Measurements from ENCODE around the gene CEP68.
"Not testable (repeated sequence)": the region's sequence is repeated elsewhere in the genome, so short reads cannot be mapped to it uniquely, and the experiment has no call there.

CEP68 gene, protein sequence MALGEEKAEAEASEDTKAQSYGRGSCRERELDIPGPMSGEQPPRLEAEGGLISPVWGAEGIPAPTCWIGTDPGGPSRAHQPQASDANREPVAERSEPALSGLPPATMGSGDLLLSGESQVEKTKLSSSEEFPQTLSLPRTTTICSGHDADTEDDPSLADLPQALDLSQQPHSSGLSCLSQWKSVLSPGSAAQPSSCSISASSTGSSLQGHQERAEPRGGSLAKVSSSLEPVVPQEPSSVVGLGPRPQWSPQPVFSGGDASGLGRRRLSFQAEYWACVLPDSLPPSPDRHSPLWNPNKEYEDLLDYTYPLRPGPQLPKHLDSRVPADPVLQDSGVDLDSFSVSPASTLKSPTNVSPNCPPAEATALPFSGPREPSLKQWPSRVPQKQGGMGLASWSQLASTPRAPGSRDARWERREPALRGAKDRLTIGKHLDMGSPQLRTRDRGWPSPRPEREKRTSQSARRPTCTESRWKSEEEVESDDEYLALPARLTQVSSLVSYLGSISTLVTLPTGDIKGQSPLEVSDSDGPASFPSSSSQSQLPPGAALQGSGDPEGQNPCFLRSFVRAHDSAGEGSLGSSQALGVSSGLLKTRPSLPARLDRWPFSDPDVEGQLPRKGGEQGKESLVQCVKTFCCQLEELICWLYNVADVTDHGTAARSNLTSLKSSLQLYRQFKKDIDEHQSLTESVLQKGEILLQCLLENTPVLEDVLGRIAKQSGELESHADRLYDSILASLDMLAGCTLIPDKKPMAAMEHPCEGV

DNA sequence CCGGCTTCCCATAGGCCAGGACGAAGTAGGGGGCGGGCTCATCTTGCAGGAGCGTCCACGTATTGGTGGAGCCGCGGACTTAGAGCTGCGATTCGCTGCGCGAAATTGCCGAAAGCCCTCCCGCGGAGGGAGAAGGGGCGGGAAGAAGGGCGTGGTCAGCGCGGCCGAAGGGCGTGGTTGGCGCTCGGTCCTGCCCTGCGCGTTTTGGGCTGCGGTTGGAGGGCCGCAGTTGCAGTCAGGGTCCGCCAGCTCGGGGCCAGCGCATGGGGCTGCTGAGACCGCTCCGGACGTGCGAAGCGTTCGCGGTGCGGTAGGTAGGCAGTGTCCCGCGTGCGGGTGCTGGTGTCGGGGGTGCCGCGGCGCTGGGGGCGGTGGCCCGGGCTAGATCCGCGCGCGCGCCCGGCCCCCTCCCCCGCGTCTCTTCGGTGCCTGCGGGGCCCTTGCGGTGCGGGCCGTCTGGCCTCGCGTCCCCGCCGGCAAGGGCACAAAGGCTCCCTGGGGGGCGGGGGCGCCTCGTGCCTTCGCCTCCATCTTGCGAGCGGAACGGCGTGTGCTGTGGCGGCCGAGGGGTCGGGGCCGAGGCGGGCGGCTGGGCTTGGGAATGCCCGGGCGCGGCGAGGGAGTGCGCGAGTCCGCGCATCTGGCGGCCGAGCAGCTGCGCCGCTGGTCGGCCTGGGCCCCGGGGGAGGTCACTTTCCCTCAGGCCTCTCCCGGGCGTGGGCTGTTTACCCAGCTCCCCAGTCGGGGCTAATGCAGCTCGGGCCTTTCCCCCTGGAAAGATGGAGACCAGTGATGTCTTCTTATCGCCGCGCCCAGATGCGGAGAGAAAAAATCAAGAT, at the start of gene CEP68:
TSS of gene CEP68 (plus strand) at position 202 of the 839 bp plus-strand sequence. CDS start 13,029 bp downstream, outside the sequence.
- peak; percentile 78 to 90 for DNase-seq

DNA sequence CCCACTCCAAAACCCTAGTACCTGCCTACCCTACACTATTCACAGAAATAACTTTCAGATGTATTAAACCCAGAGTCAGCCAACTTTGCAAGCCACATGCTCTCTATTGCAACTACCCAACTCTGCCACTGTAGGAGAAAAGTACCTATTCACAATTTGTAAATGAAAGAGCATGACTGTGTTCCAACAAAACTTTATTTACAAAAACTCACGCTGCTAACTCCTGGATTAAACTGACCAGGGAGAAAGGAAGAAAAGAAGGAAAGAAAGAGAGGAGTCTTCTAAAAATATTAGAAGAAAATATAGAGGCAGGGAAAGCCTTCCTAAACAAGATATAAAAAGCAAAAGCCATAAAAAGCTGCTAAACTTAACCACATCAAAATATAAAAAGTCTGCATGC, 42.4 kb upstream of the CEP68 start:
- DNase-seq: no peak

DNA sequence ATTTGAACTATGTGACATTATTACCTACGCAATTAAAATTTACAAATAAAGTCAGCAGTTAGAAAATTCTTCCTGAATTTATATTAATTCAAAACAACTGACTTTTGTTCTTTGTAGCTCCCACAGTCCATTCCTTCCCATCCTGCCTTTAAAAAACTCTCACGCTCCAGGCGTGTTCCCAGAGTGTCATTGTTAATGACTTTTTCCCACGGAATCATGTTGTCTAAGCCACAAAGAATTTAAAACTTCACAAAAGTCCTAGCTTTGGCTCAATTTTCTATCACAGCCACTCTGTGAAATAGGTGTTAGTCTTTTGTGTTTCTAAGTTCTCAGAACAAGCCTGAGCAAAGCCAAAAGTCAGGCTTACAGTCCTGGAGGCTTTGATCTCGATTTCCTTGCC, 40.5 kb upstream of the CEP68 start:
- no peak for DNase-seq

DNA sequence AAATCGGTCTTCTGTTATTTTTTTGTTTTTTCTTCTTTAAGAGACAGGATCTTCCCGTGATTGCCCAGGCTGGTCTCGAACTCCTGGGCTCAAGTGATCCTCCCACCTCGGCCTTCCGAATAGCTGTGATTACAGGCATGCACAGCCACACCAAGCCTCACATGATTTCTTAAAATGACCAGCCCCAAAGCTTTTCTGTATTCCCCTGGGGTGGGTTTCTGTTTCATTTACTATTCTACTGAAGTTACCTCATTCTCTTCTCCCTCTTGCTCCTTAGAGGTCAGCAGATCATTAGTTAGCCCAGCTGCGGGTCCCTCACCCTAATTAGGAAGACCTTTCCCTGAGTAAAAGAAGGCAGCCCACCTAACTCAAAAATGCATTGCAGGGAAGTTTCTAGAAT, 39.4 kb upstream of the CEP68 start:
- DNase-seq: no peak

DNA sequence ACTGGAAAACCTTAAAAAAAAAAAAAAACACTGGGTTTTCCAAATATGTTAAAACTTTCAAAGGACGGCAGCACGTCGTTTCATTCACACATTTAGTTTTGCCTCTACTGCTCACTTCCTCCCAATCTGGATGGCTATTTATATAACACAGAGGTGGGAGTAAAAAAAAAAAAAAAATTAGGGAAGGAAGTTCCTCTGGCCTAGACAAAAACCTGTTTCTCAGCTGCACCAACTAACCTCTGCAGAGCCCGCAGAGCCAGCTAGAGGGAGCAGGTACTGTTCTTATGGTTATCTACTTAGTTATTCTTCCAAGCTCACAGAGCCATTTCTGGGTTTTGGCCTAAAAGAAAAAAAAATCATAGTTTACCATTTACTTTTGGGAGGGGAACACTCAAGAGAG, 38.9 kb upstream of the CEP68 start:
- DNase-seq: peak in 1 of 2 donors; percentile 90

DNA sequence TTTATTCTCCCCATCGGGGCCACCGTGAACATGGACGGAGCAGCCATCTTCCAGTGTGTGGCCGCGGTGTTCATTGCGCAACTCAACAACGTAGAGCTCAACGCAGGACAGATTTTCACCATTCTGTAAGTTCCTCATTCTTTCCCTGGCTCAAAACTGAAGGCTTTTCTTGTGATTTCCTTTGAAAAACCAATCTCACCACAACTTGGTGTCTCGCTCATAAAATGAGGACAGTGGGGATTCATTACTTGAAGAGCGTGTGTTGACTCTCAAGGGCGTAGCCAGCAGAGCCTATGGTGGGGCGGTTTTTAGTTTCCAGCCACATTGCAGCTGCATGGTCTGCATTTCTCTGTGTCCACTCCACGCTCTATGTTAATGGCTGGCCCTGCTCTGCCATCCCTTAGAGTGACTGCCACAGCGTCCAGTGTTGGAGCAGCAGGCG, 38.1 kb upstream of the CEP68 start:
- DNase-seq: peak; percentile 46 to 83

DNA sequence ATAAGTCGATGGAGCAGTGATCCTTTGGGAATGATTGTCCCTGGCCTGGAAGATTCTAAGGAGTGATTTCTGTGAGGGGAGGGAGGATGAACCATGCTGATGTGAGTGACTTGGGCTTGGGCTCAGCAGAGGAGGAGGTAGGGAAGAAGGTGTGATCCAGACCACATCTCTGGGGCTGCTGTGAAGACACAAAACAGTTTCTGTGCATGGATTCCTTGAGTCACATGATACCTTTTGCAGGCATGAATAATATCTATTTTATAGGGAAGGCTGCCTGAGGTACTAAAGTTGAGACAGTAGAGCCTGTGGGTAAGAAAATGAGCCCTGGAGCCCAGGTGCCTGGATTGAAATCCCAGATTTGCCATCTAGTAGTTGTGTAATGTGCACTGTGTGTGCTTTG, 37.2 kb upstream of the CEP68 start:
- no peak for DNase-seq

DNA sequence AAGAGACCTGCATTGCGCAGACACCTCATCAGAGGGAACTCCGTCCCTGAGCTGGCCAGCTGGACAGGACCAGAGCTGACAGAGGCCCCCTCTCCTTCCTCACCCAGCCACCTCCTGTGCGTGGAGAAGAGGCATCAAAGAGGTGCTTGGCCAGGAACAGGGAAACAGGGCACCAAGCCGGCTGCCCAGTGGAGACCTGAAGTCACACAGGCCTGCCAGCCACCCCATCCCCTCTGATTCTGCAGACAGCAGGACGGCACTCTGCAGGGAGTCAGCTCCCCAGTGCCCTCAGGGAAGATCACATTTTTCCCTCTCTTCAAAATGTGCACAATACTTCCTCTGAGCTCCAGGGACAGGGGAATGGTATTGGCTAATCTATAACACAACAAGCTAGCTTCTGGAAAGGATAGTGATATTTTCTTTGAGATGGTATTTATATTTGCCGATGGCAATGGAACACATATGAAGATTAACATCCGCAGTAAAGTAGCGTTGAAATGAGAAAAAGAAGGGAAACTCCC, 36.5 kb upstream of the CEP68 start:
- DNase-seq: no peak

DNA sequence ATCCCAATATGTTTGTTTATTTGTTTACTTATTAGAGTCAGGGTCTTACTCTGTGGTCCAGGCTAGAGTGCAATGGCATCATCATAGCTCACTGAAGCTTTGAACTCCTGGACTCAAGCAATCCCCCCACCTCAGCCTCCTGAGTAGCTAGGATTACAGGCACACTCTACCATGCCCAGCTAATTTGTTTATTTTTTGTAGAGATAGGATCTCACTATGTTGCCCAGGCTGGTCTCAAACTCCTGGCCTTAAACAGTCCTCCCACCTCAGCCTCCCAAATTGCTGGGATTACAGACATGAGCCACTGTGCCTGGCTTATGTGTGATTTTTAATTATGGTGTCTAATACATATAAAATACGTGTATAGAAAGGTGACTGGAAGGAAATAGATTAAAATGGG, 36.0 kb upstream of the CEP68 start:
- not testable (repeated sequence) for DNase-seq

DNA sequence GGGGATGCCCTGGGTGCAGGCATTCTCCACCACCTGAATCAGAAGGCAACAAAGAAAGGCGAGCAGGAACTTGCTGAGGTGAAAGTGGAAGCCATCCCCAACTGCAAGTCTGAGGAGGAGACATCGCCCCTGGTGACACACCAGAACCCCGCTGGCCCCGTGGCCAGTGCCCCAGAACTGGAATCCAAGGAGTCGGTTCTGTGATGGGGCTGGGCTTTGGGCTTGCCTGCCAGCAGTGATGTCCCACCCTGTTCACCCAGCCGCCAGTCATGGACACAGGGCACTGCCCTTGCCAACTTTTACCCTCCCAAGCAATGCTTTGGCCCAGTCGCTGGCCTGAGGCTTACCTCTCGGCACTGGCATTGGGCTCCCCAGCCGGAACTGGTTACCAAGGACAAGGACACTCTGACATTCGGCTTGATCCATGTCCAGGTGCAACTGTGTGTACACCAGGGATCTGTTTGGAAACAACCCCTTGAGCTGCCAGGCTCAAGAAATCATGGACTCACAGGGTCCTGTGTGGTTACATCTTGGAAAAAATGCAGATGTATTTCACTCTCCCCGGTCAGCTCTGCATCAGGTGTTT, 35.2 kb upstream of the CEP68 start:
- DNase-seq: no peak

DNA sequence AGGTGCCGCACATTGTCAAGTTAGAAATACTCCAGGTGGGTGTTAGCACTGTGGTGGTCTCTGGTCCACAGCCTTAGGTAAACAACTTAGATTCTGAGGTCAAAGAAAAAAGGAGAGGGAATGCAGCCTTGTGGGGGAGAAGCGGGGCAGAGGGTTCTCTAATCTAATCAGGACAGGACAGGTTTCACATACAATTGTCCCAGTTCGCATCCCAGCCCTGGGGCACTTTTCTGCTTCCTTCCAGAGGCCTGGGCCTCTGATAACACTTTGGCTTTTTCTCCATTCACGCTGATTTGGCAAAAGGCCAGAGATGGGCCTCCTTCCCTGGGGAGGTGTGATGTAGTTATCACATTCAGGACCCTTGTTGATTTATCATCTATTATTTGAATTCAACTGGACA, 34.5 kb upstream of the CEP68 start:
- no peak for DNase-seq

DNA sequence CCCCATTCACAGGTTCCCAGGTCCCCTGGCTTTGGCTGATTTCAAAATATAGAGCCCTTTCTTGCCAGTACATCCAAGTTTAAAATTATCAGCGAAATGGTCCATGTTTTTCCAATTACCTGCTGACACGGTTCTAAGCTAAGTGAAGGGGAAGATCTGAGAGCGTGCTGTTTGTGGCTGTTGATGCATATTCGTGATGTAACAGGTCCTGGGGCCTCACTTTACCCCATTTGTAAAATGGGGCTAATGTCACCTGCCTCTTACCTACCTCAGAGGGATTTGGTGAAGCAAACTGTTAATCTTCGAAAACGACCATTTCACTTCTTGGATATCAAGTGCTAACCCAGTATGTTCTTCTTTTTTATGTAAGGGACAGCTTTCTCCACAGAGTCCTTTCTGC, 34.0 kb upstream of the CEP68 start:
- no peak for DNase-seq

DNA sequence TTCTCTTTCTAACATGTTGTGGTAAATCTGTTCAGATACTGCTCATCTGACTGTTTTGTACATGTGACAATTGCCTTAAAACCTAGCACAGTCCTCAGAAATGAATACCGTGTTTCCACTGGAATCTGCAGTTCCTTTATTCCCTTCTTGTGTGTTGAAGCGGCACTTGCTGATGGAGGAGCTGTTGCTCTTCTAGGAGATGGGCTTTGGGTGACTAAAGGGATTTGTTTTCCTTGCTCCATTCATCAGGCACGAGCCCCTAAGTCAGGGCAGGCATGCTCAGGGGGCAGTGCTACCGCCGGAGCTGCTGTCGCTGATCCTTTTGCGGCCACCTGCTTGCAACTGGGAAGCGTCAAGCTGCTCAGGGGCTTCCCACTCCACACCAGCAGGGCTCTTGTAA, 32.5 kb upstream of the CEP68 start:
- DNase-seq: no peak

DNA sequence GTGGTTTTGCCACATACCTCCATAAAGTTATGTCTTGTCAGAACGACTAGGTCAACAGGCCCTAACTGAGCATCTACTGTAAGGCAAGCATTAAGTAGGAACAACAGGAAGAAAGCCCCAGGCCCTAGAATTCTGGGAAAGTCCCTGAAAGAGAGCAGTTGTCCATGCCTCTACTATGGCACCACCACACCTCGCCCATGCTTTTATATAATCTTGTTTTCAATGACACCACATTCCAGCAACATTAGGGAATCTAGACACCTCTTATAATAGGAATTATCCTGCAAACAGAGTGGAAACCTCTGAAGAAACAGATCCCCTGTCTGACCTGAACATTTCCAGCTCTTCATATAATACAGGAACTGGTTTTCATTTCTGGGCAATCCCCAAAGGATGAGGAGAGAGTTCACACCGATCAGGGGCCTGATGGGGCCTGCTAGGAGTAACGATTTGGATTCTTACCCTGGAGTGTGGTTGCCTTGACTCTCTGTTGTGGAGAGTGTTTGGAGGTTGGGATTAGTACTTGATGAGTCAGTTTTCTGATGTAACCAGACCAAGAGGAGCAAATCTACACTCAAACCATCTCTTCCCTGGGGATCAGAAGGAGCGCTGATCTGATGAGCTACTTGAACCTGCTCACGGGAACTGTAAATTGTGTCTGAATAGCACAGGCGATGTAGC, 31.9 kb upstream of the CEP68 start:
- DNase-seq: no peak

DNA sequence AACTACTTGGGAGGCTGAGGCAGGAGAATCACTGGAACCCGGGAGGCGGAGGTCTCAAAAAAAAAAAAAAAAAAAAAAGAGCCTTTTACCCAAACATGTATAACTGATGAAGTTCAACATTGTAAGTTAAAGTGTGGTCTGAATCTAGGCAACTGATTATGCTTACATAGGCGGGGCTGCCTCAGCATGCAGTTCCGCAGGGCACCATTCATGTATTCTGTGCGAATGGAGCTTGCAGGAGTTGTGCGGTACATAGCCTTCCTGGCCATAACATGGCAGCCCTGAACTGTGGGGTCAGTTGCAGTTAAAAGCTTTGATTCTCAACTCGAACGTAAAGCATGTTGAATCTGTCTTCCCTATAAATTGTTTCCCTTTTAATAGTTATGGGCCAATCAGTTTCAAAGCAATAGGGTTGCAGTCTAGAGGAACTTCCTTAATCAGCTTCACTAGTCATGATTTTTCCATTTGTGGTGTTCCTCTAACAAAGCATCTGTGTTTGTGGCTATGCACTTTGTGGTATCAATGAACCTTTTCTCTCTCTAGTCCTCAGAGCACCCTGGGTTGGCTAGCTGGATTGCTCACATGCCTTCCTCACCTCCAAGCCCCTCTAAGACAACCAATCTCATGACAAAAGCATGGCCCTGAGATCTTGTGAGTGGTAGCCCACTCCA, 30.6 kb upstream of the CEP68 start:
- DNase-seq: peak in 1 of 2 donors; percentile 31

DNA sequence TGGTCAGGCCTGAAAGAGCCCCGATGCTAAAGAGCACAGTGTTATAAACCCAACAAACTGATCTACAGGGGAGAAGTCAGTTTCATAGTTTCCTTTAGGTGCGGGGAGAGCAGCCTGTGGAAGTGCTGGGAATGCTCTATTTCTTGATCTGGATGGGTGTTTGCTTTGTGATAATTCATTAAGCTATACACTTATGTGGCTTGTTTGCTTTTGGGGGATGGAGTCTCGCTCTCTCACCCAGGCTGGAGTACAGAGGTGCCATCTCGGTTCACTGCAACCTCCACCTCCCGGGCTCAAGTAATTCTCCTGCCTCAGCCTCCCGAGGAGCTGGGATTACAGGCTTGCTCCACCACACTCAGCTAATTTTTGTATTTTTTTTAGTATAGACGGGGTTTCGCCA, 30.1 kb upstream of the CEP68 start:
- DNase-seq: no peak

DNA sequence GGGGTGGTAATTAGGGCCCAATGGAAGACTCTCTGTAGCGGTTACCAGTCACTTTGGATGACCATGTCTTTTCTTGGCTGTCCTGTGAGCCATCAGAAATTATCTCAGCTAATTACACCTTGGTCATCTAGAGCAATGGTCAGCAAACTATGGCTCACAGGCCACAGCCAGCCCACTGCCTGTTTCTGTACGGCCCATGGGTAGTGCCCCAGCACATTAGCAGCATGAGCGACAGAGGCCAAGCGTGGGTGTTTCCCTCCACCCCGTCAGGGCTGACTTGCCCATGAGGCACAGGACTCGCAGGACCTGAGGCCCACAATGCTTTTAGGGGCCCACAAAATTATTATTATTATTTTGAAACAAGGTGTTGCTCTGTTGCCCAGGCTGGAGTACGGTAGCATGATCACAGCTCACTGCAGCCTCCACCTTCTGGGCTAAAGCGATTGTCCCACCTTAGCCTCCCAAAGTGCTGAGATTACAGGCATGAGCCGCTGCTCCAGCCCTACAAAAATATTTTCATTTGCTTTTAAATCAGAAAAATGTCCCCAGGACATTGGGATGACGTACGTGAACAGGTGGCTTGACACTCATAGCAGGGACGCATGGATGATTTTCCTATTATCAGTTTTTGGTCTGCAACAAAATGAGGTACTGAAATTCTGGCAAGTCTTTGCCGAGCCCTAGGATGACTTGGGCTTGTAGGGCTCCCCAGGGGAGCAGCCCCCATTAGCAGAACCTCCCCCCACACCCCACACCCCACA, 29.3 kb upstream of the CEP68 start:
- DNase-seq: no peak

DNA sequence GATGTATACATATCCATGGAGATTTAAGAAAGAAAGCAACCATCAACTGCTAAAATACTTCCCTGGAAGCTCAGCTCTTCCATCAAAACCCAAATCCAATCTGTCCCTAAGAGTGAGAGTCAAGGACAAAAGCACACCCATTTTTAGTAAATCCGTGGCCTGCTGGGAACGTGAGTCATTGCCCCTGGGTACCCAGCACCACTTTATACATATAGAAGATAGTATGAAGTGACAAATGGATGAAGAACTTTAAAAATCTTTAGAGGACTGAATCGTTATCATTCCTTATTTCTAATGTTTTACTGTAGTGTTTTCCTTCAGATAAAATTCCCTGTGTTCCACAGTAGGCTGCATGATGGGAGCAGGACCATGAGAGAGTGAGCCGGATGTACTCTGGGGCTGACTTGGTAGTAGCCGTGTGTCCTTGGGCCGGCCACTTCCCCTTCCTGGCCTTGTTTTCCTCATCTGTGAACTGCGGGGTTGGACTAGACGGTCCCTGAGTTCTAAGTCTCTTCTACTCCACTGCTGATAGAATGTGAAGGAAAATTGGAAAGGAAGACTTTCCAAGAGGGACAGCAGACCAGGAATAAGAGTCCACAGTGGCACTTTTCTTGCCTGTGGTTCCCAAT, 28.5 kb upstream of the CEP68 start:
- DNase-seq: no peak

DNA sequence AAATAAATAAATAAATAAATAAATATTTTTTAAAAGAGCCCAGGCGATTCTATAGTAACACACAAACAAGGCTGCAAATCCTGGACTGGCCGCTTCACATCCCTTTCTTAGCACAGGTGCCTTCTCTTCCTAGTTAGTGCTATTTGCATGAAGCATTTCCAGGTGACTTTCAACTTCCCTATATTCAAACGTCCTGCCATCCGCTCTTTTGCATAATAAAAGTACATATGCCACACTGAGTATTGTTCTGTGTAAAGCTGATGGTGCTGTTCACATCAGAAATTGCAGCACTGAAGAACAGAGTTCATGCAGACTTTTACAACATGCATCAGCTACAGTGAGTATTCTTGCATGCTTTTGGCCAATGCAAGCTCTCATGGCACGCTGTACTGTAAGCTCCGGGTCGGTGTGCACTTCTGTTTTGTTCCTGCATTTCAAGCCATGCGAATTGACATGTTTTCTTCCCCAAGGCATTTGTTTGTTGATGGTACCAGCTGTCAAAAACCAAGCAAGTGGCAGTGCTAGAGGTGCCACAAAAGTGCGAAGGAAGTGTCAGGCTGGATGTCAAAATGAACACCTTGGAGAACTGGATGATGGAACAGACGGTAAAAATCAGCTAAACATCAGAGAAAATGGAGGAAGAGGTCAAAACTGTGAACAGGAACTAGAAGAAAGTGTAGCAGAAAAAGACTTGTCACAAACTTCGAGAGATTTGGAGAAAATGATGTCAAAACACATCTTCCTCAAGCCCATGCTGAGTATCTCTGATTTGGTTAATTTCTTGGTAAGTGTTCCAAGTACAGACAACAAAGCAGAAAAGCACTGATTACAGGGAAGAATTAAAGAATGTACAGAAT, 25.5 kb upstream of the CEP68 start:
- DNase-seq: no peak

Measured in bone marrow (tissue), 2 donors.